Ramos (cell line): ENCODE data around the gene TMEM215.

ENCODE experiments used
- in situ Hi-C: fragments of 300-500 bp; cut with MboI; formaldehyde crosslinking; loops from one replicate; pipeline ENCODE4 v1.14.3; 2022; ENCODE audit warnings: low sequenced_read_pairs; ENCODE audit not compliant: unreplicated experiment

TMEM215 gene

GRCh38 chr9:32828861-32829260, 45.5 kb downstream of the TMEM215 start:
- in situ Hi-C loops = no loop called here

GRCh38 chr9:32832346-32832745, 49.0 kb downstream of the TMEM215 start:
- in situ Hi-C loops = no loop called here
